ENCODE data around the gene TRIM49B.
"Not testable (repeated sequence)": the region's sequence is repeated elsewhere in the genome, so short reads cannot be mapped to it uniquely, and the experiment has no call there.

TRIM49B gene, protein sequence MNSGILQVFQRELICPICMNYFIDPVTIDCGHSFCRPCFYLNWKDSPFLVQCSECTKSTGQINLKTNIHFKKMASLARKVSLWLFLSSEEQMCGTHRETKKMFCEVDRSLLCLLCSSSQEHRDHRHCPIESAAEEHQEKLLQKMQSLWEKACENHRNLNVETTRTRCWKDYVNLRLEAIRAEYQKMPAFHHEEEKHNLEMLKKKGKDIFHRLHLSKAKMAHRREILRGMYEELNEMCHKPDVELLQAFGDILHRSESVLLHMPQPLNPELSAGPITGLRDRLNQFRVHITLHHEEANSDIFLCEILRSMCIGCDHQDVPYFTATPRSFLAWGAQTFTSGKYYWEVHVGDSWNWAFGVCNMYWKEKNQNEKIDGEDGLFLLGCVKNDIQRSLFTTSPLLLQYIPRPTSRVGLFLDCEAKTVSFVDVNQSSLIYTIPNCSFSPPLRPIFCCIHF

GRCh38 chr11:49028523-49028922, at the start of gene TRIM49B:
Gene TRIM49B, plus strand, starts transcription at chr11:49028823. Its CDS starts 2,777 bp downstream, at chr11:49031600.
- not testable (repeated sequence) for ATAC-seq

- ATAC-seq = not testable (repeated sequence)
These were observed 44.8 kb upstream of the TRIM49B start, which contains the start of gene TRIM51G for GRCh38 chr11:48983785-48984184. Gene TRIM51G, minus strand, starts transcription at chr11:48983885. Its CDS starts 2,190 bp downstream, at chr11:48981695.

DNA sequence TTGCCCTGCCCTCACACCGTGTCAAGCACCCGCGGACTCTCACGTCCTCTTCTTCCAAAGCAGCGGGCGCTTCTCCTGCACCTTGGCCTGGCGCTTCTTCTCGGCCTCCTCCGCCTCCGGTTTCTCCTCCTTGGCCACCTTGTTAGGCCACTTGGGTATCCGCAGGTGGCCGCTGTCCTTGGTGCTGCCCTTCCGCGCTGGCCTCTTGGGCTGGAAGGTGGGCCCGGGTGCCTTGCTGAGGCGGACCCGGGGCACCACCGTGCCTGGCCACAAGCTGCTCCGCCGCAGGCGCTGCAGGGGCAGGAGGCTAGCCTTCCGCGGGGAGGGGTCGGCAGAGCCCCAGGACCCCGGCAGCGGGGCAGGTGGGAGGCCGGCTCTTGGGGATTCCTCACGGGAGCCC, 19.6 kb downstream of the TRIM49B start:
- not testable (repeated sequence) for ATAC-seq

DNA sequence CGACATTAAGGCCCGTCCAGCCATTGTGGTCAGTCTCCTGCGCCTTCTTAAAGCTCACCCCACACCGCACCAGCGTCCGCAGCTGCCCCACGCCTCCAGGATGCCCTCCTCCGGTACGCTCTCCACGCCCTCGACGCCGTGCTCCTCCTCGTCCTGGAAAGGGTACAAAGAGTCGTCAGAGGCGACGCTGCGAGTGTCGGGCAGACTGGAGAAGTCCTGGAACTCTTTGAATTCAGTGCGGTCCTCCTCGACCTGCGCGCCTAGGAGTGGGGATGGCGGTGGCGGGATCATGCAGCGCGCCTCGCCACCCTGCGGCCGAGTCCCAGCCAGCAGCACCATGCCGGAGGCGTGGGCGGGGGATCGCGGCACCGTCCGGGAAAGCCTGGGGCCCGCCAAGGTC, 21.2 kb downstream of the TRIM49B start:
- not testable (repeated sequence) for ATAC-seq

- ATAC-seq = not testable (repeated sequence)
These were observed 30.4 kb downstream of the TRIM49B start, which contains the start of gene TRIM64C for GRCh38 chr11:49059012-49059411. Gene TRIM64C, minus strand, starts transcription at chr11:49059112. Its CDS starts 0 bp downstream, at chr11:49059112.

- not testable (repeated sequence) for ATAC-seq
These were observed 41.3 kb downstream of the TRIM49B start for GRCh38 chr11:49069897-49070296.

Measured in activated CD4-positive, CD25-positive, alpha-beta regulatory T cell treated with anti-CD3 and anti-CD28 coated beads, Interleukin-2, amount 50 U/mL, for 24 hours (primary cell).